ENCODE measurements around the gene RREB1.

RREB1 gene

GRCh38 chr6:7235712-7236305 lies 128.0 kb downstream of the RREB1 start:
- Histone ChIP-seq H3K27ac (replicated peaks) (no peak overlapping the region), H3K4me3 (replicated peaks; ENCODE audit: insufficient read depth, low read length) (no peak overlapping the region), H3K27me3 (ENCODE audit: insufficient read depth, poor library complexity, severe bottlenecking) (no peaks in the 10 kb centered on the region)
- TF ChIP-seq GABPA (IDR thresholded peaks at IDR 0.05; ENCODE audit: low read depth) (no peak), POLR2AphosphoS5 (IDR thresholded peaks at IDR 0.05; ENCODE audit: low read depth) (peak; percentile 20; the same call in 1 of the 2 replicates)
- no peak for DNase-seq (ENCODE audit: low read depth in 1 of 2, low spot score in 1 of 2)

GRCh38 chr6:7236306-7237209 lies 128.8 kb downstream of the RREB1 start:
- no peak for DNase-seq (ENCODE audit: low read depth in 1 of 2, low spot score in 1 of 2)
- no peak overlapping the region for H3K4me3 ChIP-seq (replicated peaks; ENCODE audit: insufficient read depth, low read length)
- H3K27me3 ChIP-seq (ENCODE audit: insufficient read depth, poor library complexity, severe bottlenecking), result no peaks in the 10 kb centered on the region
- H3K27ac ChIP-seq (replicated peaks), result no peak overlapping the region
- TF ChIP-seq SPI1 (IDR thresholded peaks at IDR 0.05; ENCODE audit: borderline replicate concordance, low read depth), result no peak
- TF ChIP-seq POLR2AphosphoS5 (IDR thresholded peaks at IDR 0.05; ENCODE audit: low read depth), result peak; percentile 4; the same call in 1 of the 2 replicates

DNA sequence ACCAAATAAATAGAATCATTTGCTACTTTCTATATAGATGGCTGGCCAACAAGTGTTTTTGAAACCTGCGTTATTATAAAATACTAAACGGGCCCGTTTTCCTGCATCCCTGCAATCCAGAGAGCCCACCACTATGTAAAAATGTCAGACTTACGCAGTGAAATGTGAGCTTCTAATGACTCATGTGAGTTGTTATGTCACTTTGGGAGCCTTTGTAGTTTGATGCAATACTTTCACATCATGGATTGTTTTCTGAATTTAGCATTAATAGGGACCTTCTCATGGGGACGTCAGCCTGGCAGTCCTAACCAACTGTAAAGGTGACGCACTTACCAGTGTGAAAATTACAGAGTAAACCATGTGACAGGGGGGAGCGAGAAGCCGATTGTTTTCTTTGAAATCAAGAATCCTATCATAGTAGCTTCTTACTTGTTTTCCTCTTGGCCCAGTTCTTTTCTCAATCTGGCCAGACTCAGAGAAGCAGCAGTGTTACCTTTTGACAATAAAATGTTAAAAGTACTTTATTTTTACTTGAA lies 130.0 kb downstream of the RREB1 start:
- no peaks in the 10 kb centered on the region for H3K27me3 ChIP-seq (ENCODE audit: insufficient read depth, poor library complexity, severe bottlenecking)
- DNase-seq (ENCODE audit: low read depth in 1 of 2, low spot score in 1 of 2), result no peak
- H3K4me3 ChIP-seq (replicated peaks; ENCODE audit: insufficient read depth, low read length), result no peak overlapping the region
- TF ChIP-seq POLR2AphosphoS5 (IDR thresholded peaks at IDR 0.05; ENCODE audit: low read depth), result no peak
- TF ChIP-seq, protein P1, sequence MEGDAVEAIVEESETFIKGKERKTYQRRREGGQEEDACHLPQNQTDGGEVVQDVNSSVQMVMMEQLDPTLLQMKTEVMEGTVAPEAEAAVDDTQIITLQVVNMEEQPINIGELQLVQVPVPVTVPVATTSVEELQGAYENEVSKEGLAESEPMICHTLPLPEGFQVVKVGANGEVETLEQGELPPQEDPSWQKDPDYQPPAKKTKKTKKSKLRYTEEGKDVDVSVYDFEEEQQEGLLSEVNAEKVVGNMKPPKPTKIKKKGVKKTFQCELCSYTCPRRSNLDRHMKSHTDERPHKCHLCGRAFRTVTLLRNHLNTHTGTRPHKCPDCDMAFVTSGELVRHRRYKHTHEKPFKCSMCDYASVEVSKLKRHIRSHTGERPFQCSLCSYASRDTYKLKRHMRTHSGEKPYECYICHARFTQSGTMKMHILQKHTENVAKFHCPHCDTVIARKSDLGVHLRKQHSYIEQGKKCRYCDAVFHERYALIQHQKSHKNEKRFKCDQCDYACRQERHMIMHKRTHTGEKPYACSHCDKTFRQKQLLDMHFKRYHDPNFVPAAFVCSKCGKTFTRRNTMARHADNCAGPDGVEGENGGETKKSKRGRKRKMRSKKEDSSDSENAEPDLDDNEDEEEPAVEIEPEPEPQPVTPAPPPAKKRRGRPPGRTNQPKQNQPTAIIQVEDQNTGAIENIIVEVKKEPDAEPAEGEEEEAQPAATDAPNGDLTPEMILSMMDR (IDR thresholded peaks at IDR 0.05; ENCODE audit: insufficient read depth, low read length), result no peak
- no peak for TF ChIP-seq SPI1 (IDR thresholded peaks at IDR 0.05; ENCODE audit: borderline replicate concordance, low read depth)
- no peak for TF ChIP-seq GABPA (IDR thresholded peaks at IDR 0.05; ENCODE audit: low read depth)
- H3K27ac ChIP-seq (replicated peaks), result no peak overlapping the region

DNA sequence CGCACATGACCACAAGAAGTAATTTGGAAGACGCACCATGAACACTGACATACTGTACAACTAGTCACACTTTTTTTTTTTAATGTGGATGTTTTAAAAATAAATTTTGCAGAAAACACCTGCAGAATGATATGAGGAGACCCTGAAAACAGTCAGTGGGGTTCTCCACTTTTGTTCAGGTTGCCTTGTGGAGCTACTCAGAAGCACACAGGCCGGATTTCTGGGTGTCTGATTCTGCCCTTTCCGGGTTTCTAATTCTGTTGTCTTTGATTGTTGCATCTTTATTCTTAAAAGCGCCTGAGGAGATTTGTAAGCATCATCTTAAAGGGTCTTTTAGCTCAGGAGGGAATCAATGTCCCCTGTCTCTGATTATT lies 130.8 kb downstream of the RREB1 start:
- TF ChIP-seq POLR2AphosphoS5 (IDR thresholded peaks at IDR 0.05; ENCODE audit: low read depth) (no peak), GABPA (IDR thresholded peaks at IDR 0.05; ENCODE audit: low read depth) (no peak), SPI1 (IDR thresholded peaks at IDR 0.05; ENCODE audit: borderline replicate concordance, low read depth) (no peak)
- TF ChIP-seq, protein P2, sequence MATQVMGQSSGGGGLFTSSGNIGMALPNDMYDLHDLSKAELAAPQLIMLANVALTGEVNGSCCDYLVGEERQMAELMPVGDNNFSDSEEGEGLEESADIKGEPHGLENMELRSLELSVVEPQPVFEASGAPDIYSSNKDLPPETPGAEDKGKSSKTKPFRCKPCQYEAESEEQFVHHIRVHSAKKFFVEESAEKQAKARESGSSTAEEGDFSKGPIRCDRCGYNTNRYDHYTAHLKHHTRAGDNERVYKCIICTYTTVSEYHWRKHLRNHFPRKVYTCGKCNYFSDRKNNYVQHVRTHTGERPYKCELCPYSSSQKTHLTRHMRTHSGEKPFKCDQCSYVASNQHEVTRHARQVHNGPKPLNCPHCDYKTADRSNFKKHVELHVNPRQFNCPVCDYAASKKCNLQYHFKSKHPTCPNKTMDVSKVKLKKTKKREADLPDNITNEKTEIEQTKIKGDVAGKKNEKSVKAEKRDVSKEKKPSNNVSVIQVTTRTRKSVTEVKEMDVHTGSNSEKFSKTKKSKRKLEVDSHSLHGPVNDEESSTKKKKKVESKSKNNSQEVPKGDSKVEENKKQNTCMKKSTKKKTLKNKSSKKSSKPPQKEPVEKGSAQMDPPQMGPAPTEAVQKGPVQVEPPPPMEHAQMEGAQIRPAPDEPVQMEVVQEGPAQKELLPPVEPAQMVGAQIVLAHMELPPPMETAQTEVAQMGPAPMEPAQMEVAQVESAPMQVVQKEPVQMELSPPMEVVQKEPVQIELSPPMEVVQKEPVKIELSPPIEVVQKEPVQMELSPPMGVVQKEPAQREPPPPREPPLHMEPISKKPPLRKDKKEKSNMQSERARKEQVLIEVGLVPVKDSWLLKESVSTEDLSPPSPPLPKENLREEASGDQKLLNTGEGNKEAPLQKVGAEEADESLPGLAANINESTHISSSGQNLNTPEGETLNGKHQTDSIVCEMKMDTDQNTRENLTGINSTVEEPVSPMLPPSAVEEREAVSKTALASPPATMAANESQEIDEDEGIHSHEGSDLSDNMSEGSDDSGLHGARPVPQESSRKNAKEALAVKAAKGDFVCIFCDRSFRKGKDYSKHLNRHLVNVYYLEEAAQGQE (IDR thresholded peaks at IDR 0.05; ENCODE audit: insufficient replicate concordance, low read depth), result no peak
- TF ChIP-seq, protein P1 (IDR thresholded peaks at IDR 0.05; ENCODE audit: insufficient read depth, low read length), result no peak
- H3K4me3 ChIP-seq (replicated peaks; ENCODE audit: insufficient read depth, low read length), result no peak overlapping the region
- no peaks in the 10 kb centered on the region for H3K27me3 ChIP-seq (ENCODE audit: insufficient read depth, poor library complexity, severe bottlenecking)
- no peak overlapping the region for H3K27ac ChIP-seq (replicated peaks)
- DNase-seq (ENCODE audit: low read depth in 1 of 2, low spot score in 1 of 2), result no peak

DNA sequence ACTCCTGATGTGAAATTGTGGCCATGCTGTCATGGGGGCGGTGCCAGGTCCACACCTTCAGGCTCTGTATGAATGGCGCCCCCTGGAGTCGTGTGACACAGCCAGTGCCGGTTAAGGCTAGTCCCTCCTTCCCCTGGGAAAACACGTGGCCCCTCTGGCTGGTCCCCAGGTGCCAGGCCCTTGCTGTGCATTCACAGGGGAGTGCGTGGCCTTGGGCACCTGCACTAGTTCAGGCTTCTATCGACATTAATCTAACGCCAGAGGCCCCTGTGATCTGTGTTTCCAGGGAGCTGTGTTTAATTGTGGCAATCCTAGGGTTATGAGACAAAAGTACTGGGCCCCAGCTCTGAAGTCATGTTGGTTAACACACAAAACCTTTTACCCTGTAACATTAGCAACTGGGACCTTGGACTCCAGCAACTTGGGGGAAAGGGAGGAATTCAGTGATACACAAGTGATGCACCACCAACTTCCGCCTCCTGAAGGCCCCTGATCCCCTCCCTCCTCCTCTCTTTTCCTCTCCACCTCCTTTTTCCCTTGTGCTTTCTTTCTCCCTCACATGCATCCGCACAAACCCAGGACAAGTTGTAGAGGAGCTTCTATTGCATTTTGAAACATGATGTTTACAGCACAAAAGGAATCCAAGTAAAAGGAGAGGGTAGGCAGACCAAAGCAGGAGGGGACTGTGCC lies 131.3 kb downstream of the RREB1 start:
- peak; percentile 51 to 89 for DNase-seq (ENCODE audit: low read depth in 1 of 2, low spot score in 1 of 2)
- no peaks in the 10 kb centered on the region for H3K27me3 ChIP-seq (ENCODE audit: insufficient read depth, poor library complexity, severe bottlenecking)
- TF ChIP-seq, protein P1 (IDR thresholded peaks at IDR 0.05; ENCODE audit: insufficient read depth, low read length), result peak; percentile 26
- TF ChIP-seq, protein P2 (IDR thresholded peaks at IDR 0.05; ENCODE audit: insufficient replicate concordance, low read depth), result no peak
- no peak for TF ChIP-seq SPI1 (IDR thresholded peaks at IDR 0.05; ENCODE audit: borderline replicate concordance, low read depth)
- no peak for TF ChIP-seq GABPA (IDR thresholded peaks at IDR 0.05; ENCODE audit: low read depth)
- peak; percentile 51 for TF ChIP-seq POLR2AphosphoS5 (IDR thresholded peaks at IDR 0.05; ENCODE audit: low read depth)
- no peak overlapping the region for H3K4me3 ChIP-seq (replicated peaks; ENCODE audit: insufficient read depth, low read length)
- peak overlapping the region; percentile 31; the same call in 1 of the 2 replicates for H3K27ac ChIP-seq (replicated peaks)
